Coronary artery (tissue), 2 donors: ENCODE results near the gene SLC1A5.

Experiments used
- DNase-seq: peaks from one replicate; pipeline ENCODE4 v3.0.0-alpha.2; 2017; ENCODE audit warnings: low spot score
- H3K27ac ChIP-seq, 2 donors: fragments of 200-600 bp; sonication (generic); one replicate each; pipeline ENCODE4 v1.5.1; 2016 to 2019
- H3K4me3 ChIP-seq: fragments of 200-600 bp; sonication (generic); 2 replicates; pipeline ENCODE4 v1.5.1; 2016; ENCODE audit warnings: mild to moderate bottlenecking, moderate library complexity
- TF ChIP-seq, protein P1 (sequence below): fragments of 200-600 bp; sonication (generic); IDR thresholded peaks from one replicate; pipeline ENCODE4 v1.5.1; 2019; ENCODE audit warnings: antibody characterized with exemption

The SLC1A5 gene

DNA sequence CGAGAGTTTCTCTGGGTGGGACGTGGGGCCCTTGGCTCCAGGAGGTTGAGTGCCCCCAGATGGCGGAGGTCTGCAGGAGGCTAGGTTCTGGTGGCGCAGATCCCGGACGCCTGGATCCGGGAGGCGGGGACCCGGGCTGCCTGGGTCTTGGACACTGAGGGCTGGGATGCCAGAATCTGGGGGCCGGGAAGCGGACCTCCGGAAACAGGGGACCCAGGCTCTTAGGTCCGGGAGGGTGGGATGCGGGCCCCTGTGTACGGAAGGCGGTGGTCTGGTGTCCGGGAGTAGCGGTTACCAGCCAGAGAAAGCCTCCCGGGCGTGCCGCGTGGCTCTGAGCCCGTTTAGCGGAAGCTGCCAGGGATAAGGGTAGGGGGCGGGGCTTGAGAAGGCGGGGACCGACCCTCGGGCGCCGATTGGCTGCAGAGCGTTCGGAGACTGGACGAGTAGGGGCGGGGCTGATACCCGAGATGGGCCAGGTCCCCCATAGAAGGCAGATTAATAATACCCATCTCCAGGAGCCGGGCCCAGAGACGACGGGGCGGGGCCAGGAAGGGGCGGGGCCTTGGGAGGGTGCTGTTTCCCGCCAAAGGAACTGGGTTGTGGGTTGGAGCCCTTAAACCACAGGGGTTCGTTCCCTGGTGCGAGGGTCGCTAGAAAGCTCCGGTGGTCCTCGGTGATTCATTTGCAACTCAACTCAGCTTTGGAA, at the start of gene SLC1A5:
TSS of gene SLC1A5 (minus strand) at position 333 of the 706 bp plus-strand sequence. CDS start 629 bp downstream, outside the sequence.
- peak; percentile 97 for DNase-seq
- Histone ChIP-seq H3K27ac (peak within 1 kb of the TSS; percentile 94 to 95), H3K4me3 (peak within 1 kb of the TSS; percentile 91)
- TF ChIP-seq, protein P1, sequence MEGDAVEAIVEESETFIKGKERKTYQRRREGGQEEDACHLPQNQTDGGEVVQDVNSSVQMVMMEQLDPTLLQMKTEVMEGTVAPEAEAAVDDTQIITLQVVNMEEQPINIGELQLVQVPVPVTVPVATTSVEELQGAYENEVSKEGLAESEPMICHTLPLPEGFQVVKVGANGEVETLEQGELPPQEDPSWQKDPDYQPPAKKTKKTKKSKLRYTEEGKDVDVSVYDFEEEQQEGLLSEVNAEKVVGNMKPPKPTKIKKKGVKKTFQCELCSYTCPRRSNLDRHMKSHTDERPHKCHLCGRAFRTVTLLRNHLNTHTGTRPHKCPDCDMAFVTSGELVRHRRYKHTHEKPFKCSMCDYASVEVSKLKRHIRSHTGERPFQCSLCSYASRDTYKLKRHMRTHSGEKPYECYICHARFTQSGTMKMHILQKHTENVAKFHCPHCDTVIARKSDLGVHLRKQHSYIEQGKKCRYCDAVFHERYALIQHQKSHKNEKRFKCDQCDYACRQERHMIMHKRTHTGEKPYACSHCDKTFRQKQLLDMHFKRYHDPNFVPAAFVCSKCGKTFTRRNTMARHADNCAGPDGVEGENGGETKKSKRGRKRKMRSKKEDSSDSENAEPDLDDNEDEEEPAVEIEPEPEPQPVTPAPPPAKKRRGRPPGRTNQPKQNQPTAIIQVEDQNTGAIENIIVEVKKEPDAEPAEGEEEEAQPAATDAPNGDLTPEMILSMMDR: no peak

DNA sequence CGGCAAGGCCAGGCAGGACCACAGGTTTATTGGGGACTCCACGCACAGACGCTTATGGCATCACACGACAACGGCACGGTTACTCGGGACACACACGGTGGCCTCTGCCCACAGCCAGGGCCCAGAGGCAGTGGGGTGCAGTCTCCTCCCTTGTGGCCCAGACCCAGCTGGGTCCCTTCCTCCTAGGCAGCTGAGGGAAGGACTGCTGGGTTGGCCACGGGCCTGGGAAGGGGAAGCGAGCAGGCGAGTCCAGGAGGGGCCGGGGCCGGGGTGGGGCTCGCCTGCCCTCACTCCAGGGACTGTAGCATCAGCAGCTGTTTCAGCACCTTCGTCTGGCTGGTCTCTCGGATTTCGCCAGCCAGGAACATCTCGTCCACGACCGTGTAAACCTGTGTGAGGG, 49.8 kb upstream of the SLC1A5 start:
- no peak for DNase-seq
- TF ChIP-seq, protein P1: no peak
- no peak overlapping the region for H3K27ac ChIP-seq
- no peak overlapping the region for H3K4me3 ChIP-seq

DNA sequence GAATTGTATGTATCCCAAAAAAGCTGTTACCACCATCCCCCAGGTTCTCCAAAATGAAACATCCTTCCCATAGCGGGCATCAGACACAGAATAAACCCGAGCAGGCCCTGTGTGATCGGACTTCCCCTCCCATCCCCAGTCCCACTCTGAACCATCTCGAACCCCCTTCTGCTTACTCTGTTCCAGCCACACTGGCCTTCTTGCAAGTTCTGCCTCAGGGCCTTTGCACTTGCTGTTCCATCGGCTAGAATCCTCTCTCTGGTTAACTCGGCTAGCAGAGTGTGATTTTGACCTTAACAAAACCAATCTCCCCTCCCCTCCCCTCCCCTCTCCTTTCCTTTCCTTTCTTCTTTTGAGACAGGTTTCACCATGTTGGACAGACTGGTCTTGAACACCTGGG, 46.6 kb upstream of the SLC1A5 start:
- Histone ChIP-seq H3K4me3 (no peak overlapping the region), H3K27ac (peak overlapping the region in 1 of 2 donors; percentile 32)
- DNase-seq: no peak
- TF ChIP-seq, protein P1: no peak

DNA sequence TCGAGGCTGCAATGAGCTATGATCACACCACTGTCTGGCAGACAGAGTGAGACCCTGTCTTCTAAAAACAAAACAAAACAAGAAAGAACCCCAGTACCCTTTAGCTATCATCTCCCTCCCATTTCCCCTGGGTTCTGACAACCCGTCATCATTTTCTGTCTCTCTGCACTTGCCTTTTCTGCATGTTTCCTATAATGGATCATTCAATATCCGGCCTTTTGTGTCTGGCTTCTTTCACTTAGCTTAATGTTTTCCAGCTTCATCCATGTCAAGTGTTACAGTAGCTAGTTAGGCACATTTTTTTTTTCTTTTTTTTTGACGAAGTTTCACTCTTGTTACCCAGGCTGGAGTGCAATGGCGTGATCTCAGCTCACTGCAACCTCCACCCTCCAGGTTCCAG, 45.7 kb upstream of the SLC1A5 start:
- DNase-seq: no peak
- Histone ChIP-seq H3K27ac (no peak overlapping the region), H3K4me3 (no peak overlapping the region)
- TF ChIP-seq, protein P1: no peak

DNA sequence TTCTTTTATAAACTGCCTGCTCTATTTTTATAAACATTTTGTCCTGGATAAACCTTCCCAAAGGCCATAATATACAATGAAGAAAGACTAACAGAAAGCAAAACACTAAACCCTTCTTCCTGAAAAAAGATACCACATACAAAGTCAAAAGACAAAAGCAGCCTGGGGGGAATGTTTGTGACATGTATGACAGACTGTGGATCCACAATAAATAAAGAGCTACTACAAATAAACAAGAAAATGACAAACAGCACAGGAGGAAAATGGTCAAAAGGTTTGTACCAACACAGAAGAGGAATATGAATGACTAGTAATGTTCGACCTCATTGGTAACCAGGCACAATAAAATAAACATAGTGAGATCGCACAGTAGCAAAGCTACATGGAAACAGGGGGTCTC, 42.5 kb upstream of the SLC1A5 start:
- Histone ChIP-seq H3K4me3 (no peak overlapping the region), H3K27ac (no peak overlapping the region)
- TF ChIP-seq, protein P1: no peak
- no peak for DNase-seq

DNA sequence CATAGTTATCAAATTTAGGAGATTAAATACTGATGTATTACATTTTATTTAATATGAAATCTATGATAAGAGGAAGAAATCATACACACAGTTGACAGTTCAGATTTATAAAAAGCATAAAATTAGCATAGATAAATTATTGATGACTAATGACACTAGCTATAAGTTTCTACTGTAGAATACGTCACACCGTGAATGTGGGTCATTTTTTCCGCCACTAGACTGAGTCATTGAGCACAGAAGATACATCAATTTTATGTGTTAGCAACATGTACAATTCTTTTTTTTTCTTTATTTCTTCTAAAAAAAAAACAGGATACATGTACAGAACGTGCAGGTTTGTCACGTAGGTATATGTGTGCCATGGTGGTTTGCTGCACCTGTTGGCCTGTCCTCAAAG, 40.1 kb upstream of the SLC1A5 start:
- no peak for DNase-seq
- H3K4me3 ChIP-seq: no peak overlapping the region
- no peak overlapping the region for H3K27ac ChIP-seq
- TF ChIP-seq, protein P1: no peak

DNA sequence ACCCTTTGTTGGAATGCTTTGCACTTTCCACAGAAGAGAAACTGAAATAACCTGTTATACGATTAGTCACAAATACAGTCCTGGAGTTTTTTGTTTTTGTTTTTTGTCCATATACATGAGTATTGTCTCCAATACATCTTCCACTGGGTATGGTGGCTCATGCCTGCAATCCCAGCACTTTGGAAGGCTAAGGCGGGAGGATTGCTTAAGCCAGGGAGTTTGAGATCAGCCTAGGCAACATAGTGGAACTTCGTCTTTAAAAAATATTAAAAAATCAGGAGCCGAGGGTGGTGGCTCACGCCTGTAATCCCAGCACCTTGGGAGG, 37.3 kb upstream of the SLC1A5 start:
- no peak for DNase-seq
- no peak overlapping the region for H3K27ac ChIP-seq
- TF ChIP-seq, protein P1: no peak
- H3K4me3 ChIP-seq: no peak overlapping the region
